ENCODE measurements around the gene PTPRN2. TPM values are rescaled to one million over a fixed set of nuclear protein-coding genes. Genes with fewer than 3 reads are reported as not detected.

PTPRN2 gene
- total RNA-seq, 2 donors from 2014 or later, result 0.72 to 0.79 TPM

DNA sequence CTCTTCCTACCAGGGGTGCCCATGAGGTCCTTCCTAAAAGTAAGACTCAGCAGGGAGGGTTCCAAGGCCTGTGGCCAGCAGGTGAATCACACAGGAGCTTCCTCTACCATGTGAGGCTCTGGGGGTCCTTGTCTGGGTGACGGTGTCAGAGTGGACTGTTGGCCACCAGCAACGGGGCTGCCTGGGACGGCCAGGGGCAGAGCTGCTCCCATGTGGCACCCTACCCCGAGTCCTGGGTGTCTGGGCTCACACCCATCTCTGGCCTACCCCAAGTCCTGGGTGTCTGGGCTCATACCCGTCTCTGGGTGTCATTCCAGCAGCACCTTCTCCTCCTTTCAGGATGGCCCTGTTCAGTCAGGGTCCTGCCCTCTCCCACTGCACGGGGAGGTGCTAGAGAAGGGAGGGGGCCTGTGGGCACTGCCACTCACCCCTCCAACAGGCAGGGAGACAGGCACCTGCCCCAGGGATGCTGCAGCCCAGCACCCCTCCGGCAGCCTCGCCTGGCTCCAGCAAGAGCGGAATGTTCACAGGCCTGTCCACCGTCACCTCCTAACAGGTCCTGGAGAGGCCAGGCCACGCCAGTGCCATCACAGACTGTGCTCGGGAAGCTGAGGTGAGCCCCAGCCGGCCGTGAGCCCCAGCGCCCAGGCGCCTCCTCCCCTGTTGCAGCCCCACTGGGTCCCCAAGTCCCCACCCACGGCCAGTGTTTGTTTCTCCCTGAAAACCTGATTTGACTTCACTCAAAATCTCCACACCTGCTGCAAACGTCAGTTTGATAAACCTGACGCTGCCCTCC lies 143.7 kb downstream of the PTPRN2 start:
- no peak overlapping the region for H3K4me3 Mint-ChIP-seq
- H3K4me1 Mint-ChIP-seq (ENCODE audit: low read depth), result no peaks in the 10 kb centered on the region
- H3K27me3 Mint-ChIP-seq (ENCODE audit: low read depth), result no peaks in the 10 kb centered on the region
- peaks cover 1 to 2% of the 10 kb centered on the region in 2 donors for H3K36me3 Mint-ChIP-seq (ENCODE audit: insufficient read depth in 2 of 2)
- ATAC-seq (replicated peaks in 1 of 2), result no peak
- no peak for DNase-seq
- H3K9me3 Mint-ChIP-seq, result peaks cover 14 to 17% of the 10 kb centered on the region in 2 donors
- H3K27ac Mint-ChIP-seq, result no peak overlapping the region

DNA sequence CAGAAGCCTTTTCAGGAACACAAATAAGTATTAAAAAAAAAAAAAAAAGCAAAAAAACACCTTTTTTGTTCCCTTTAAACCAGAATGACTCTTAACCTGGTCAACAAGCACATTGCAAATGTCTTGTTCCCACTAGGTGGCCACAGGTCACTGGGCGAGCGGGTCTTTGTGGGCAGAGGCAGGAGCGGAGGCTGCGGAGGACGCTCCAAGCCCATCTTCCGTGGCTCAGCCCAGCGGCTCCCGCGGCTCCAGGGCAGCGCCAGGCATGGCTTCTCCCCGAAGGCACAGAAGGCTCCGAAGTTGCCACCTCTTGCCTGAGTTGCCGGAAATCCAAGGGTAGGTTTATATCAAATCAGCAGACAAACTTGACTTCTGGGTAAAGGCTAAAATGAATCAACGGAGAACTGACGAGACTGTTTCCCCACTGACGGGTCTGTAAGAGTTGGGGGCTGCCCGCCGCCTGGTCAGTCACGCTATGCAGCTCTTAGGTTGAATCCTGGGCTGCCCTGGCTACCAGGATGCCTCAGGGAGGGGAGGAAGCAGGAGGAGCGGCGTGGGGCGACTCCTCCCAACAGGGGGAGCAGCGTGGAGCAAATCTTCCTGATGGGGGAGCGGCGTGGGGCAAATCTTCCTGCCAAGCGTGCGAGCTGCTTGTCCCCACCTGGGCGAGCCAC lies 144.5 kb downstream of the PTPRN2 start:
- Mint-ChIP-seq H3K4me3 (no peak overlapping the region), H3K9me3 (peaks cover 14 to 17% of the 10 kb centered on the region in 2 donors), H3K27me3 (ENCODE audit: low read depth) (no peaks in the 10 kb centered on the region), H3K4me1 (ENCODE audit: low read depth) (no peaks in the 10 kb centered on the region), H3K36me3 (ENCODE audit: insufficient read depth in 2 of 2) (peaks cover 1 to 2% of the 10 kb centered on the region in 2 donors), H3K27ac (no peak overlapping the region)
- DNase-seq, result no peak
- no peak for ATAC-seq (replicated peaks in 1 of 2)

DNA sequence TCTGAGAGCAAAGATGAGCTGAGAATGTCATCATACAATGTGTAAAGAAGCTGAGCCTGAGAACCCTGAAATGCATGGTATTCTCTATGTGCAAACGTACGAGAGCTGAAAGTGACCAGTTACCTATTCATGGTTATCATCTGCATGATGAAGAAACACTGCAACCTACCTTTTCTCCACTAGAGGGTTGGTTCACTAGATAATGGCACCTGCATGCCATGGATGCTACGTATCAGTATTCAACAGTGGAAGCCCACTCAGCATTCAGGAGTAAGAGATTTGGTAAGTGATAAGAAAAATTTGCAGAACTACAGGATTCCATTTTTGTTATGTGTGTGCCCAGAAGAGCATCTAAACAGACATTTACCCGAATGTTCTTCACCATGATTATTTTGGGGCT lies 145.4 kb downstream of the PTPRN2 start:
- Mint-ChIP-seq H3K9me3 (peaks cover 14 to 17% of the 10 kb centered on the region in 2 donors), H3K27ac (no peak overlapping the region), H3K36me3 (ENCODE audit: insufficient read depth in 2 of 2) (peaks cover 1 to 2% of the 10 kb centered on the region in 2 donors), H3K4me3 (no peak overlapping the region), H3K4me1 (ENCODE audit: low read depth) (no peaks in the 10 kb centered on the region), H3K27me3 (ENCODE audit: low read depth) (peaks cover 2% of the 10 kb centered on the region)
- DNase-seq (no peak), ATAC-seq (replicated peaks in 1 of 2) (no peak)

DNA sequence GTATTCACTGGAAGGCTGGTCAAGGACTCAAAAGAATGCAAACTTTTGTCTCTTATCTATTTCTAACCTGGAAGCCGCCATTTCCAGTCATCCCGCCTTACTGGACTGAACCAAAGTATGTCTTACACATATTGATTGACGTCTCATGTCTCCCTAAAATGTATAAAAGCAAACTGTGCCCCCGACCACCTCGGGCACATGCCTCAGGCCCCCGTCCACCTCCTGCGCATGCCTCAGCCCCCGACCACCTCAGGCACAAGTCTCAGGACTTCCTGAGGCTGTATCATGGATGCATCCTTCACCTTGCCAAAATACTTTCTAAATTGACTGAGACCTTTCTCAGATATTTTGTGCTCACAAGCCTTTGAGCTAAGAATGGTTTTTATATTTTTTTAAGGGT lies 148.6 kb downstream of the PTPRN2 start:
- Mint-ChIP-seq H3K9me3 (peaks cover 14 to 17% of the 10 kb centered on the region in 2 donors), H3K36me3 (ENCODE audit: insufficient read depth in 2 of 2) (peaks cover 1 to 2% of the 10 kb centered on the region in 2 donors), H3K27ac (no peak overlapping the region), H3K4me3 (no peak overlapping the region), H3K27me3 (ENCODE audit: low read depth) (peaks cover 17% of the 10 kb centered on the region), H3K4me1 (ENCODE audit: low read depth) (no peaks in the 10 kb centered on the region)
- ATAC-seq (replicated peaks in 1 of 2) (no peak), DNase-seq (no peak)

DNA sequence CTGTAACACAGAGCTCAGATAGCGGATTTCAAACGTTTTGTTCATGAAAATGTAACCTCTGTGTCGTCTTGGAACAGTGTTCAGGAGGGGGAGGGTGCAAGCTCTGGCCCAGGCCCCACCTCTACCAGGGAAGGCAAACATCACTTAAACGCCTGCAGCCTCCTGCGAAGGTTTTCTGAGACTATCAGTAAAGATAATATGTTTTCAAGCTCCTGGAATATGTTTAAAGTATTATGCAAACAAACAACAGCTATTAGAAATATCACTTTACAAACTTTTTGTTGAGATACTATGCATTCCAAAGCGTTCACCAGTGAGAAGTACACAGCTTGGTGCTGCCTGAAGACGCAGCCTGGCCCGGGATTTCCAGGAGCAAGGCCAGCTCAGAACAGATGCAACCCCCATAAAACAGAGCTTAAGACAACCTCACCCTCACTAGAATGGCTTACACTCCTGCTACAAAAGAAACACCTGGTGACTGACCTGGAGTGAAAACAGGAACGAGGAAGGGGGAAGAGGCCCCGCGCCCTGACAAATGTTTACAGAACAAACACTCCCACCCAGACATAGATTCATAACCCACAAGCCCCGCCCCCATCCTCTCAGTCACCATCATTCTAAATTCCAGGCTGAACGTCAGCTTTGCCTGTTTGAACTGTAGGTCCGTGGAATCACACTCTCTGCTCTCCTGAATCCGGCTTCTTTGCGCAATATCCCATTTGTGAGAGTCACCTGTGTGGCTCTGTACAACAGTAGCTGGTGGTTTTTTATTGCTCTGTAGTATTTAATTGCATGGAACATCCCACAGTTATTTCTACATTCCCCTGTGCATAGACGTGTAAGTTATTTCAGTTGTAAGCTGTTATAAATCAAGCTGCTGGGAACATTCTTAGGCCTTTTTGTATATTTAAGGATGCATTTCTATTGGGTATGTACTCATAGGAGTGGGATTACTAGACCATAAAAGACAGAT lies 155.0 kb downstream of the PTPRN2 start:
- no peak for DNase-seq
- no peak for ATAC-seq (replicated peaks in 1 of 2)
- Mint-ChIP-seq H3K36me3 (ENCODE audit: insufficient read depth in 2 of 2) (no peaks in the 10 kb centered on the region), H3K27me3 (ENCODE audit: low read depth) (peaks cover 26% of the 10 kb centered on the region), H3K4me1 (ENCODE audit: low read depth) (no peaks in the 10 kb centered on the region), H3K4me3 (no peak overlapping the region), H3K27ac (no peak overlapping the region), H3K9me3 (no peaks in the 10 kb centered on the region)

DNA sequence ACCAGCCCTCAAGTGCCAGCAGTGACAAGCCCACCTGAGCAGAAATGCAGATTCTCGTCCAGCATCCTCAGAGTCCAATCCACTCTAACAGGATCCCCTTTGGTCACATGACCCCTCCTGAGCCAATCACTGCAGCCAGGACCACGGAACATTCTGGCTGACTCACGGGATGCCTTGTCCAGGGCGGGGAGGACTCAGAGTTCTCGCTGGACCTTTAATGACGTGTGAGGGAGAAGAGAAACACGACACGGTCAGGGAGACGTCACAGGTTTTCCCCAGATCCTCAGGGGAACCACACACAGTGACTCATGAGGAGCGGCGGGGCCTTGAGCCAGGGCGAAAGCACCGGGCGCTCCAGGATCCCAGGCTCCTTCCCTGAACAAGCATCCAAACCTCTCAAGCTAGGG lies 155.7 kb downstream of the PTPRN2 start:
- ATAC-seq (replicated peaks in 1 of 2), result no peak
- no peak overlapping the region for H3K27ac Mint-ChIP-seq
- peaks cover 20% of the 10 kb centered on the region for H3K27me3 Mint-ChIP-seq (ENCODE audit: low read depth)

DNA sequence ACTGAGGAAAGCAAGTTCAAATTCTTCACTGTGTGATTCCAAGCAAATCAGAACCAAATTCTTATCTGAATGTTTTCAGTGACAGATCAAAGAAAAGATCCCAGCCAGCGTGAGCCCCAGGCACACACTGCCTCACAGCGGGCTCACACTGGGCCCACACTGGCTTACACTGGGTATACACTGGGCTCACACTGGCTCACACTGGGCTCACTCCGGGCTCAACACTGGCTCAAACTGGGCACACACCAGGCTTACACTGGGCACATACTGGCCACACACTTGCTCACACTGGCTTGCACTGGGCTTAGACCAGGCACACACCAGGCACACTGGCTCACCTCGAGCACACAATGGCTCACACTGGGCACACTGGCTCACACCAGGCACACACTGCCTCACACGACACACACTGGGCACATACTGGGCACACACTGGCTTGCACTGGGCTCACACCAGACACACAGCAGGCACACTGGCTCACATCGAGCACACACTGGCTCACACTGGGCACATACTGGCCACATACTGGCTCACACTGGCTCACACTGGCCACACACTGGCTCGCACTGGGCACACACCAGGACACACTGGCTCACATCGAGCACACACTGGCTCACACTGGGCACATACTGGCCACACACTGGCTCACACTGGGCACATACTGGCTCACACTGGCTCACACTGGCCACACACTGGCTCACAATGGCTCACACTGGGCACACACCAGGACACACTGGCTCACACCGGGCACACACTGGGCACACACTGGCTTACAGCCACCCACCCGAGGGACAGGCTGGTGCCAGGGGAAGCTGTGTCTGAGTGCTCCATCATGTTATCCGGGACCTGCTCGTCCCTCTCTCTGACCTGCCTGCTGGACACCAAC lies 156.3 kb downstream of the PTPRN2 start:
- no peak for DNase-seq
- no peak for ATAC-seq (replicated peaks in 1 of 2)
- H3K9me3 Mint-ChIP-seq, result no peaks in the 10 kb centered on the region
- H3K36me3 Mint-ChIP-seq (ENCODE audit: insufficient read depth in 2 of 2), result no peaks in the 10 kb centered on the region
- no peak overlapping the region for H3K4me3 Mint-ChIP-seq
- H3K27me3 Mint-ChIP-seq (ENCODE audit: low read depth), result peaks cover 17% of the 10 kb centered on the region
- H3K4me1 Mint-ChIP-seq (ENCODE audit: low read depth), result no peaks in the 10 kb centered on the region
- no peak overlapping the region for H3K27ac Mint-ChIP-seq

More for the DNA sequence above, 155.7 kb downstream of the PTPRN2 start:
- H3K36me3 Mint-ChIP-seq (ENCODE audit: insufficient read depth in 2 of 2), result no peaks in the 10 kb centered on the region
- H3K4me3 Mint-ChIP-seq, result no peak overlapping the region
- no peaks in the 10 kb centered on the region for H3K4me1 Mint-ChIP-seq (ENCODE audit: low read depth)
- DNase-seq, result no peak
- H3K9me3 Mint-ChIP-seq, result no peaks in the 10 kb centered on the region

DNA sequence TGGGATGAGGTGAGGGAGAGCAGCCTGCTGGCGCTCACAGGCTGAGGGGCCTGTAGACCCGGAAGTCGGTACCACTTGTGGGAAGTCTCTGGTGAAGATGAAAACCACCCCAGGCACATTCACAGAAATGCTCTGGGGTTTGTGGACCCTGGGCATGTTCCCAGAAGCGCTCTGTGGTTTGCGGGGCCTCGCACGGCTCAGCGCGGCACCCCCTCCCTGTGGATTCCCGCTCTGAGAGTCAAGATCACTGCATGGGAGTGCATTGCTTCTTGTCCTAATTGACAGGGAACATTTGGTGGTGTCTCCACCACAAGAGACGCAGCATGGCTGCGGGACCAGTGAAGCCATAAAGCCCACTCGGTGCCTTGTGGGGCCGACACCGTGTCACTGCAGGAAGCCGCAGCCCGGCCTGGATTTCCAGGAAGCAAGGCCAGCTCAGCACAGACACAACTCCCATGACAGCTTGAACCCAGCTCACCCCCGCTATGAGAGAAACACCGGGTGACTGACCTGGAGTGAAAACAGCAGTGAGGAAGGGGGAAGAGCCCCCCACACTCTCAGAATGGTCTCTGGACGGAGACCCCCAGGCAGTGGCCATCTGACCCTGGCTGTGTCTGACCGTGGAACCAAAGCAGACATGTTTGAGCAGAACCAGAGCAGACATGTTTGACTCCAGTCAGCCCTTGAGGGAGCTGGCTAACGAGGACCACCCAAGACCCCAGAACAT lies 157.2 kb downstream of the PTPRN2 start:
- Mint-ChIP-seq H3K4me1 (ENCODE audit: low read depth) (no peaks in the 10 kb centered on the region), H3K27ac (no peak overlapping the region), H3K36me3 (ENCODE audit: insufficient read depth in 2 of 2) (no peaks in the 10 kb centered on the region), H3K27me3 (ENCODE audit: low read depth) (peaks cover 9% of the 10 kb centered on the region), H3K4me3 (no peak overlapping the region), H3K9me3 (no peaks in the 10 kb centered on the region)
- no peak for ATAC-seq (replicated peaks in 1 of 2)
- no peak for DNase-seq

DNA sequence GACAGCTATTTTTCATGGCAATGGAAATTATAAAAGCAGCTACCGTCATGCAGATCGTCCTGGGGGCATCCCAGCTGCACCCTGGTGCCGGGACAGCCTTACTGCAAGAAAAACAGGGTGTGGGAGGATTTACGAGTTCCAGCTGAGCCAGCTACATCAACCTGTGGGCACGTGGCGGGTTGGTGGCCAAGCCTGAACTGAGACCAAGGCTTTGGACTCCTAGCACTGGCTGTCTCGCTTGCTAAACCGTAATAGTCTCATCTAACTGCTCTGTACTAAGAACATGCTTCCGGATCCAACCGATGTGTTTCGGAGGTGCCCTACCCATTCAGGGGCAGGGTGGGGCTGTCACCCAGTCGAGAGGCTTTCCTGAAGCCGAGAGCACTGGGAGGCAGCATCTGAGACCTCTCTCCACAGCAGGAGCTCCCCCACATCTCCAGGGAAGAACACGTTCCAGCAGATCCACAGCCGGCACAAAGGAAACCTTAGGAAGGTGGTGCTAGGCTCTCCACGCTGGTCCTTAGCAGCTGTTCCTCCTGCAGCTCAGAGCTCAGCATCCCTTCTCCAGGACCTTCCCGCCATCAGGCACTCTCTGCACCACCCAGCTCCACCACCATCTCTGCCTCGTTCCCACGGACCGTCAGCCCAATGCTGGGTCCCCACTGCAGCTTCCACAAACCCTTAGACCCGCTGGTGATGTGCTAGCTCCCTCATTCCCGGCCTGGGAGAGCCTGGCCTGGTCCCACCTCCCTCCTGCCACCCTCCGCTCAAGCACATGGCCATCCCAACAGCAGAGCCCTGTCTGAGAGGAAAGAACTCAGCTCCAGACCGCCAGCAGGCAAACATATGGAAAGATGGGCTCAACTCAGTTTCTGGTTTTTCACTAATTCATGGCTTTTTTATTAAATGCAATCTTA lies 158.5 kb downstream of the PTPRN2 start:
- DNase-seq, result no peak

DNA sequence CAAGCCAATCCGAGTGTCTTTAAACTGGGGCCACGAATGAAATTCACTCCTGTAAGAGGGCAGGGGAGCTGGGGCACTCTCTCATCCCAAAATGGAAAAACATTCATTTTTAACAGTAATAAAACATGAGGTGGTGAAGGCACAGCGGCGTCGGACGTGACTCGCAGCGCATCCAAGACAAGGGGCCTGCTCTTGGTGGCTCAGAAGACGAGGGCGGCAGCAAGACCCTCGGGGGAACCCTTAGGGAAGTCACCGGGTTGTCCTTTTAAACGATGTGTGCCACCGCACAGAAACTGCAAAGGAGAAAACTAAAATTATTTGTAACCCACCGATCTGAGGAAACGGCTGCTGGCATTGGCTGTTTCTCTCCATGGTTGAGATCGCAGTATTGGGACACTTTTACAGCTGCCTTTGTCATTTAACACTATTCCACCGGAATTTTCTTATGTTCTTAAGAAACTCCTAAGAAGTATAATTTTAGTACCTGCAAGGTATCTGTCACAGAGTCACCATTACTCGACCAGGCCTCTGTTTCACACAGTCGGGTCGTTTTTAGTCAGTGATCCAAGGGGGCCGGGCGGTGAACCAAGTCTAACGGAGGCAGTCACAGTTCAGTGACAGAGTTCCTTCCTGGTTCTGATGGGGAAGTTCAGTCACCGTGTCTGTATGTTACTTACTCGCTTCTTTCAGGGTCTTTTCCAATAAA lies 159.3 kb downstream of the PTPRN2 start:
- DNase-seq, result no peak
- H3K27me3 Mint-ChIP-seq (ENCODE audit: low read depth), result peaks cover 8% of the 10 kb centered on the region
- no peak for ATAC-seq (replicated peaks in 1 of 2)
- no peaks in the 10 kb centered on the region for H3K4me1 Mint-ChIP-seq (ENCODE audit: low read depth)
- H3K4me3 Mint-ChIP-seq, result no peak overlapping the region
- H3K9me3 Mint-ChIP-seq, result no peaks in the 10 kb centered on the region
- H3K36me3 Mint-ChIP-seq (ENCODE audit: insufficient read depth in 2 of 2), result no peaks in the 10 kb centered on the region
- no peak overlapping the region for H3K27ac Mint-ChIP-seq

More for the DNA sequence above, 158.5 kb downstream of the PTPRN2 start:
- ATAC-seq (replicated peaks in 1 of 2), result no peak
- no peak overlapping the region for H3K4me3 Mint-ChIP-seq
- H3K36me3 Mint-ChIP-seq (ENCODE audit: insufficient read depth in 2 of 2), result no peaks in the 10 kb centered on the region
- peaks cover 8% of the 10 kb centered on the region for H3K27me3 Mint-ChIP-seq (ENCODE audit: low read depth)
- H3K27ac Mint-ChIP-seq, result no peak overlapping the region
- no peaks in the 10 kb centered on the region for H3K4me1 Mint-ChIP-seq (ENCODE audit: low read depth)
- no peaks in the 10 kb centered on the region for H3K9me3 Mint-ChIP-seq
